ENCODE data around the gene KCNK10.

Gene KCNK10

DNA sequence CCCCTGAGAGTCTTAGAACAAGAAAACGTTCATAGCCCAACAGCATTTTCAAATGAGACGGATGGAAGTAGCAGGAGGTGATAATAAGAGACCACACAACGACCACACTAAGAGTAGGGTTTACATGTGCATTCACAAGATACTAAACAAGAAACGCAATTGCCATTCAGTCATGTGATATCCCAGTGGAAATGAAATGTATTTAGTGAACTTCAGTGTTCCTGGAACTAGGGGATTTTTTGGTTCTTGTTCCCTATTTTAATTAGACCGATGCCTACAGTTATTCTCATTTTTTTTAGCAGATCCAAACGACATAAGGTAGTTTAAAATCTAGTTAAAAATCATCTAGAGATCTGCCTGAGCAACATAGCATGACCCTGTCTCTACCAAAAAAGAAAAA, 168.1 kb downstream of the KCNK10 start:
- Mint-ChIP-seq H3K9me3 (no peaks in the 10 kb centered on the region), H3K27ac (no peak overlapping the region), H3K36me3 (ENCODE audit: low read depth) (no peaks in the 10 kb centered on the region), H3K4me3 (no peak overlapping the region), H3K4me1 (ENCODE audit: low read depth) (peaks cover 8% of the 10 kb centered on the region), H3K27me3 (peaks cover 24% of the 10 kb centered on the region)
- intact Hi-C loops (cut with micrococcal nuclease), result no loop called here

DNA sequence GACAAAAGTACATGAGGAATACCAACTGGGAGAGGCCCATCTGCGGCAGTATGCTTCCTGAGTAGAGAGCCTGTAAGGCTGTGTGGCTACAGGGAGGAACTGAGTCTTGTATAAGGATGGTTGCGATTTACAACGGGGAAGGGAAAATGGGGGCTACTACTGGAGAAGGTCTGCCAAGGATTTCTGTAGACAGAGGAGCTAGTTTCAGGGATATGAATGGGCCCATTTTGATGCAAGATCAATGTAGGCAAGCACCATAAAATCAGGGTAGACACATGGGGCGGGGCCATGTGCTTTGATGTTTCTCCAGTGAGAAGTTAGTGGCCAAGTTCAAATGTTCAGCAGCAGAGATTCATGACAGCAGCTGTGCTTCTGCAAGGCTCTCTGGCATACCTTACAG, 168.7 kb downstream of the KCNK10 start:
- H3K27me3 Mint-ChIP-seq, result peaks cover 24% of the 10 kb centered on the region
- no peak overlapping the region for H3K4me3 Mint-ChIP-seq

DNA sequence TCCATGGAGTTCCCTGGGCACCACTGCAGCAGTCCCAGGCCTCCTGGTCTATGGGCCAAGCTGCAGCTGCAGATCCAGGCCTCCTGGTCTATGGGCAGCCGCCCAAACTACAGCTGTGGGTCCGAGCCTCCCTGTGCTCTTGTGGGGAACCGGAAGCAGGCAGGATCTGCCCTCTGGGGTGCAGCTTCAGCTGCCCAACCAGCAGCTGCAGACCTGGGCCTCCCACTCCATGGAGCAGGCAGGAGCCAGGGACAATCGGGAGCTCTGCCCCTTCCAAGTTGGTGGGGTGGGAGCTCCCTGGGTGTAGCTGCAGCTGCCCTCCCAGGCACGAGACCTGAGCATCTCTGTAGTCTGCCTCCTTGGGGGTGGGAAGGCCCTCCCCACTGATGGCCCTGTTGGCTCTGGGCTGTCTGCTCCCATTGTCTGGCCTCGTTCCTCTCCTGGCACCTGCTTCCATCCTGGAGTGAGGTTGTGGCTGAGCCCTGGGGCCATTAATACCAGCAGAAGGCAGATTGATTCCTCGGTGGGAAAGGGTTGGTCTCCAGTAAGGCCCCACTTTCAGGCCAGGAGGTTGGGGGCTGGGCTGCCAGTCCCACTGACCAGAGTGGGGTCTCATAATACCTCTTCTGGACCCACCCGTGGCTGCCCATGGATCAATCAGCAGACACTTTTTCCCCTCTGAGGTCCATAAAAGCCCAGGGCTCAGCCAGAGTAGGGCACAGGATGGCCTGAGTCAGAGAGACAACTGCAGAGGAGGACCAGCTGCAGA, 176.0 kb downstream of the KCNK10 start:
- intact Hi-C loops (cut with micrococcal nuclease), result no loop called here
- Mint-ChIP-seq H3K4me3 (no peak overlapping the region), H3K4me1 (ENCODE audit: low read depth) (peaks cover 27% of the 10 kb centered on the region), H3K27me3 (peaks cover 51% of the 10 kb centered on the region), H3K36me3 (ENCODE audit: low read depth) (no peaks in the 10 kb centered on the region), H3K27ac (no peak overlapping the region), H3K9me3 (peaks cover 6% of the 10 kb centered on the region)

More for the DNA sequence above, 168.7 kb downstream of the KCNK10 start:
- no peak overlapping the region for H3K27ac Mint-ChIP-seq
- peaks cover 3% of the 10 kb centered on the region for H3K4me1 Mint-ChIP-seq (ENCODE audit: low read depth)
- intact Hi-C loops (cut with micrococcal nuclease), result no loop called here
- no peaks in the 10 kb centered on the region for H3K36me3 Mint-ChIP-seq (ENCODE audit: low read depth)
- no peaks in the 10 kb centered on the region for H3K9me3 Mint-ChIP-seq

DNA sequence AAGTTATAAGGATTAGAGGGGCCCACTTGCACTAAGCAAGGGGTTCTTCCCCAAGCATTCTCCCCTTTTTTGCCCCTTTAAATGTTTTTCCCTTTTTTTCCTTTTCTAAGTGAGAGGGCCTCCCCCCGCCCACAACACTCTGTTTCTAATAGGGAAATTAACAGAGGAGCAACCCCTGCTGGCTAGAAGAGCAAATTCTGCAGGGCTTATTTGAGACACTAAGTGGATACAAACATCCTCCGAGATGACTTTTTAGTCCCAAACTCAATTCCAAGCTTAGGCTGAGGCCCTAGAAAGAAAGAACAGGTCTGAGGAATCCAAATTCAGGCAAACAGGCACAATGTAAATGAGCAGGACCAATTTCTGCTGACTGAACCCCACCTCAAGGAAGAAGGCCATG, 179.3 kb downstream of the KCNK10 start:
- H3K27me3 Mint-ChIP-seq, result peaks cover 48% of the 10 kb centered on the region
- H3K9me3 Mint-ChIP-seq, result peaks cover 6% of the 10 kb centered on the region
- H3K4me1 Mint-ChIP-seq (ENCODE audit: low read depth), result peaks cover 28% of the 10 kb centered on the region
- H3K36me3 Mint-ChIP-seq (ENCODE audit: low read depth), result no peaks in the 10 kb centered on the region
- intact Hi-C loops (cut with micrococcal nuclease), result no loop called here
- H3K4me3 Mint-ChIP-seq, result no peak overlapping the region
- no peak overlapping the region for H3K27ac Mint-ChIP-seq

DNA sequence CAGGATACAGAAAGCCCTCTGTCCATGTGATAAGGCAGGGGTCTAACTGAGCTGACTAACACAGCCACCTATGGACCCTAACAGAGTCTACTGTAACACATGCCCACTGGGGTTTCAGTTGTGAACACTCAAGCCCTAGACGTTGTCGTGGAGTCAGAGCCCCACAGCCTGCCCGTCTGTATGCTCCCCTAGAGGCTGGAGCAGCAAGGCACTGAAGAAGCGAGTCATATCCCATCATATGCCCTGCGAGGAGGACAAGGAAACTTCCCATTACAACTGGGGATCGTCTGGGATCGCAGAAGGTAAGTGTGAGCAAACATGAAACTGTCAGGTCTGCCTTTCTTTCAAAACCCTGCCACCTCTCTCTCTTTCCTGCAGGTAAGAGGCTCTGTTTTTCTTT, 180.1 kb downstream of the KCNK10 start:
- Mint-ChIP-seq H3K27me3 (peaks cover 48% of the 10 kb centered on the region), H3K36me3 (ENCODE audit: low read depth) (no peaks in the 10 kb centered on the region), H3K27ac (peak overlapping the region; percentile 13), H3K4me1 (ENCODE audit: low read depth) (peaks cover 28% of the 10 kb centered on the region), H3K9me3 (peaks cover 6% of the 10 kb centered on the region), H3K4me3 (no peak overlapping the region)
- intact Hi-C loops (cut with micrococcal nuclease), result no loop called here

DNA sequence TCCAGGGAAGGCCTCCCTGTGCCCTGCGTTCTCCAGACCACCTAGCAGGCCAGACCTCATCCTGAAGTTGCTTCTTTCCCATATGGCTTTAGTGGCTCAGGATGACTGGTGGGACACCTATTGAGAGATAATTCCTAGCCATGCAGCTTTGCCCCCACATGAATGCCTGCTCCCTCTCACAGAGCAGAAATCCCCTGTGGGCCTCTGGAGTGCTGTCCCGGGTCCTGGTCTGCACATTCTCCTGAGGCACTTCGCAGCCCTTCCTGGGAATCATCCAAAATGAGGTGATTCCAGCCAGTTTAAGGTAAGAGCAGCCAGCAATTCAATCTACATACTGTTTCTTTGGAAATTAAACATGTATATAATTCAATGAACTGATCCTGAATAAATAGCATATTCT, 182.2 kb downstream of the KCNK10 start:
- peaks cover 37% of the 10 kb centered on the region for H3K27me3 Mint-ChIP-seq
- no peak overlapping the region for H3K4me3 Mint-ChIP-seq
- no peaks in the 10 kb centered on the region for H3K36me3 Mint-ChIP-seq (ENCODE audit: low read depth)
- no peak overlapping the region for H3K27ac Mint-ChIP-seq
- intact Hi-C loops (cut with micrococcal nuclease), result no loop called here
- peaks cover 40% of the 10 kb centered on the region for H3K4me1 Mint-ChIP-seq (ENCODE audit: low read depth)
- H3K9me3 Mint-ChIP-seq, result no peaks in the 10 kb centered on the region

DNA sequence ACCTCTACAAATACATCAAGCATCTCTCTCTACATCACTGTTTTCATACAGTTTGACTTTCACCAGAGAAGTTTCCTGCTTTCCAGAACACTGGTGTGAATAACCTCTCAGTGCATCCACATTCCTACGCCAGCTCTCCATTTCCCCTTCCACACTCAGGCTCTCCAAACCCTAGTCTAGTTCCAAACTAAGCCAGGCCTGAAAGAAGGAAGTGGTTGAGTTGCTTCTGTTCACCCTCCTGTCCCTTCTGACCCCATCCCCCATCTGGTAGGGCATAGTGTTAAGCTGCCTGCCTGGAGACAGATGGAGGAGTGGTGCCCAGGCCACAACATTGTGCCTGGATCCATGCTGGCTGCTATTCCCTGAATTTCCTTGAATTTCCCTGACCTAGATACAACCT, 185.7 kb downstream of the KCNK10 start:
- Mint-ChIP-seq H3K27ac (peak overlapping the region; percentile 17), H3K27me3 (peaks cover 30% of the 10 kb centered on the region), H3K36me3 (ENCODE audit: low read depth) (no peaks in the 10 kb centered on the region), H3K4me3 (no peak overlapping the region), H3K9me3 (peaks cover 9% of the 10 kb centered on the region), H3K4me1 (ENCODE audit: low read depth) (peaks cover 16% of the 10 kb centered on the region)
- intact Hi-C loops (cut with micrococcal nuclease), result no loop called here

Data from dendritic cell treated with granulocyte-macrophage colony-stimulating factor and Interleukin-4, amounts not matched to agents 40 ng/mL and 50 ng/mL, for 4 days (primary cell).